ENCODE results near the gene ANKRD39. TPM values are rescaled to one million over a fixed set of nuclear protein-coding genes. Genes with fewer than 3 reads are reported as not detected.

The ANKRD39 gene, protein sequence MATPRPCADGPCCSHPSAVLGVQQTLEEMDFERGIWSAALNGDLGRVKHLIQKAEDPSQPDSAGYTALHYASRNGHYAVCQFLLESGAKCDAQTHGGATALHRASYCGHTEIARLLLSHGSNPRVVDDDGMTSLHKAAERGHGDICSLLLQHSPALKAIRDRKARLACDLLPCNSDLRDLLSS
- total RNA-seq, result 4.3 and 7.4 TPM in 2 replicates

GRCh38 chr2:96857667-96858372 is at the start of gene ANKRD39:
TSS of gene ANKRD39 (minus strand) at chr2:96858016. CDS start at chr2:96857987, 29 bp downstream.

DNA sequence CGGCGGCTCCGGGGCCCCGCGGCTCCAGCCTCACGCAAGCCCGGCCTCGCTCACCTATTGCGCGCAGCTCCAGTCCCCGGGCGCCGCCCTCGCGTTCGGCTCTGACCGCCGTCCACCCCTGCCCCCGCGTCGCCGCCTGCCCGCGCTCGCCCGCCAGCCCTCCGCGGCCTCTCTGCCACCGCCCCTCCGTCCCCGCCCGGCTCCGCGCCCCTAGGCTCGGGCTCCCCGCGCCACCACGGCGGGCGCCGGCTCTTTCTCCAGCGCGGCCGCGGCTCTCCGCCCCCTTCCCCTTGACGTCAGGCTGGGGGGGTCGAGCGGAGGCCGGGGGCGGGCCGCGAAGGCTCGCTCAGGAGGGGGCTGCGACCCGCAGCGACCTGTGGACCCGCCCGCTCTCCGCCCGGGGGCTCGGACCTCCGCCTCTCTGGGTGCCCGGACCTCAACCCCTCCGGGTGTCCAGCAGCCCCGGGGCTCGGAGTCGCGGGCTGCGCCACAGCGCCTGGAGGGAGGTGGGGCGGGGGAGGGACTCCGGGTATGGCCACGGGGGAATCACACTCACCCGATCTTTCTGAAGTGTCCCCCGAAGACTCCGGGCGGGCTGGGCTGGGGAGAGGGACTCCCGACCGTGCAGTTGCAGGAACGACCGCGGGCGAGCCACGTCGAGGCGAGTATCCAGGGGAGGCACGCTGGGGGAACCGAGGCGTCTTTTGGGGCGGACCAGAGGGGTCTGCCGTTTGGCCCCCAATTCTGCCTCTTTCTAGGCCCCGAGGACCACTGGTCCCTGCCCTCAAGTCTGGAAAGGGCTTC is 12.2 kb upstream of the ANKRD39 start, which contains the start of gene SEMA4C:
SEMA4C (minus strand) TSS at position 259 of the 804 bp plus-strand sequence. CDS start 2,194 bp downstream, outside the sequence.

GRCh38 chr2:96843538-96844268 is 14.1 kb downstream of the ANKRD39 start, which contains the start of gene ANKRD23:
TSS of gene ANKRD23 (minus strand) at chr2:96844021. CDS start at chr2:96843992, 29 bp downstream.

DNA sequence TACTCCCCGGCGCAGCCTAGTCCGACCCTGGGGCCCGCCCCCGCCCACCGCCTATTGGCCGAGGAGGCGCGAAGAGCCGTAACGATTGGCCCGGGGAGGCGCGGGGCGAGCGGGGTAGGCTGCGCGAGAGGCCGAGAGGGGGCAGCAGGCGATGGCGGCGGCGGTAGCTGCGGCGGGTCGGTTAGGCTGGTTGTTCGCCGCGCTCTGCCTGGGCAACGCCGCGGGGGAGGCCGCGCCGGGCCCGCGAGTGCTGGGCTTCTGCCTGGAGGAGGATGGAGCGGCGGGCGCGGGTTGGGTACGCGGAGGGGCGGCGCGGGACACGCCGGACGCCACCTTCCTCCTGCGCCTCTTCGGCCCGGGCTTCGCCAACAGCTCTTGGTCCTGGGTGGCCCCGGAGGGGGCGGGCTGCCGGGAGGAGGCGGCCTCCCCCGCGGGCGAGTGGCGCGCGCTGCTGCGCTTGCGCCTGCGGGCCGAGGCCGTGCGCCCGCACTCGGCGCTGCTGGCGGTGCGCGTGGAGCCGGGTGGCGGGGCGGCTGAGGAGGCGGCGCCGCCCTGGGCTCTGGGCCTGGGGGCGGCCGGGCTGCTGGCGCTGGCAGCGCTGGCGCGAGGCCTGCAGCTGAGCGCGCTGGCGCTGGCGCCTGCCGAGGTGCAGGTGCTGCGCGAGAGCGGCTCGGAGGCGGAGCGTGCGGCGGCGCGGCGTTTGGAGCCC is 41.5 kb downstream of the ANKRD39 start, which contains the start of gene CNNM3:
CNNM3 (plus strand) TSS at position 142 of the 709 bp plus-strand sequence; CDS start at position 152, 10 bp downstream.

Other genes with a start within 250 kb of the ANKRD39 start
- 31.2 and 36.2 TPM in 2 replicates for gene KANSL3, start 219.7 kb downstream of the ANKRD39 start, total RNA-seq
- 1.1 and 1.4 TPM in 2 replicates for gene FER1L5, start 215.3 kb downstream of the ANKRD39 start, total RNA-seq
- 21.0 and 27.7 TPM in 2 replicates for gene LMAN2L, start 118.0 kb downstream of the ANKRD39 start, total RNA-seq
- 2.2 and 2.3 TPM in 2 replicates for gene CNNM4, start 97.1 kb downstream of the ANKRD39 start, total RNA-seq
- gene CNNM3, start 41.7 kb downstream of the ANKRD39 start, total RNA-seq, result 3.9 and 9.8 TPM in 2 replicates
- gene ANKRD23, start 14.0 kb downstream of the ANKRD39 start, total RNA-seq, result 0.95 and 1.6 TPM in 2 replicates
- gene SEMA4C, start 12.1 kb upstream of the ANKRD39 start, total RNA-seq, result 13.4 and 26.8 TPM in 2 replicates
- gene FAM178B, start 128.6 kb upstream of the ANKRD39 start, total RNA-seq, result not detected in 2 replicates
- 4.1 and 7.2 TPM in 2 replicates for gene FAHD2B, start 236.9 kb upstream of the ANKRD39 start, total RNA-seq